ENCODE measurements around the gene LGR6. TPM values are rescaled to one million over a fixed set of nuclear protein-coding genes. Genes with fewer than 3 reads are reported as not detected.
"Not testable (repeated sequence)": the region's sequence is repeated elsewhere in the genome, so short reads cannot be mapped to it uniquely, and the experiment has no call there.

Gene LGR6
- total RNA-seq, 1 experiment from 2014 or later = 0.15 TPM

- DNase-seq (ENCODE audit: extremely low read depth, low read depth) = no peak
Observed at GRCh38 chr1:202172015-202172355, 21.6 kb upstream of the LGR6 start.

GRCh38 chr1:202173993-202174392 is 19.6 kb upstream of the LGR6 start:
- DNase-seq (ENCODE audit: extremely low read depth, low read depth) = no peak

- DNase-seq (ENCODE audit: extremely low read depth, low read depth) = no peak
Observed at GRCh38 chr1:202176949-202177927, 16.4 kb upstream of the LGR6 start.

- no peak for DNase-seq (ENCODE audit: extremely low read depth, low read depth)
Observed at GRCh38 chr1:202179828-202180750, 13.5 kb upstream of the LGR6 start.

GRCh38 chr1:202180751-202181139 is 12.9 kb upstream of the LGR6 start:
- DNase-seq (ENCODE audit: extremely low read depth, low read depth) = not testable (repeated sequence)

GRCh38 chr1:202181586-202181985 is 12.0 kb upstream of the LGR6 start:
- no peak for DNase-seq (ENCODE audit: extremely low read depth, low read depth)

GRCh38 chr1:202182040-202182877 is 11.3 kb upstream of the LGR6 start:
- no peak for DNase-seq (ENCODE audit: extremely low read depth, low read depth)

GRCh38 chr1:202184750-202185460 is 8.7 kb upstream of the LGR6 start:
- DNase-seq (ENCODE audit: extremely low read depth, low read depth) = peak; percentile 89

GRCh38 chr1:202186327-202186726 is 7.3 kb upstream of the LGR6 start:
- no peak for DNase-seq (ENCODE audit: extremely low read depth, low read depth)

GRCh38 chr1:202187041-202187671 is 6.4 kb upstream of the LGR6 start:
- no peak for DNase-seq (ENCODE audit: extremely low read depth, low read depth)

- no peak for DNase-seq (ENCODE audit: extremely low read depth, low read depth)
Observed at GRCh38 chr1:202187697-202188407, 5.7 kb upstream of the LGR6 start.

GRCh38 chr1:202189001-202189790 is 4.4 kb upstream of the LGR6 start:
- DNase-seq (ENCODE audit: extremely low read depth, low read depth) = peak; percentile 61

GRCh38 chr1:202189918-202190715 is 3.5 kb upstream of the LGR6 start:
- DNase-seq (ENCODE audit: extremely low read depth, low read depth) = no peak

GRCh38 chr1:202191391-202191790 is 2.2 kb upstream of the LGR6 start:
- DNase-seq (ENCODE audit: extremely low read depth, low read depth) = not testable (repeated sequence)

- peak; percentile 57 for DNase-seq (ENCODE audit: extremely low read depth, low read depth)
Observed at GRCh38 chr1:202192770-202193613, 607 bp upstream of the LGR6 start.

GRCh38 chr1:202194328-202194648 is 689 bp downstream of the LGR6 start:
- no peak for DNase-seq (ENCODE audit: extremely low read depth, low read depth)

Data from NCI-H460 (cell line).